ENCODE results near the gene GPR83. TPM values are rescaled to one million over a fixed set of nuclear protein-coding genes. Genes with fewer than 3 reads are reported as not detected.

GPR83 gene
- total RNA-seq, 6 experiments from 2014 or later = 0.04 to 0.22 (median 0.12) TPM; not detected in 2

- Histone ChIP-seq H3K36me3 (no peaks in the 10 kb centered on the region), H3K27ac (no peak overlapping the region), H3K9me3 (no peaks in the 10 kb centered on the region), H3K4me3 (no peak overlapping the region), H3K4me1 (no peaks in the 10 kb centered on the region), H3K27me3 (no peaks in the 10 kb centered on the region)
- WGBS (ENCODE audit: insufficient coverage, low coverage, low lambda C conversion rate, missing lambda C conversion rate) = 67% methylated on average over 1 of the region's 1 CpG
- DNase-seq (no peak), ATAC-seq (no peak)
- TF ChIP-seq CTCF (IDR thresholded peaks at IDR 0.05) (no peak), POLR2A (IDR thresholded peaks at IDR 0.05) (no peak)
- intact Hi-C loops (cut with DNase I) = no loop called here
These were observed 57.7 kb downstream of the GPR83 start for GRCh38 chr11:94343495-94343894.

- Histone ChIP-seq H3K9me3 (no peaks in the 10 kb centered on the region), H3K36me3 (no peaks in the 10 kb centered on the region), H3K27ac (no peak overlapping the region), H3K4me3 (no peak overlapping the region), H3K4me1 (no peaks in the 10 kb centered on the region), H3K27me3 (no peaks in the 10 kb centered on the region)
- no peak for ATAC-seq
- no peak for TF ChIP-seq CTCF (IDR thresholded peaks at IDR 0.05)
- no peak for TF ChIP-seq POLR2A (IDR thresholded peaks at IDR 0.05)
- intact Hi-C loops (cut with DNase I) = no loop called here
- DNase-seq = no peak
- WGBS (ENCODE audit: insufficient coverage, low coverage, low lambda C conversion rate, missing lambda C conversion rate) = 33% methylated on average over 2 of the region's 3 CpGs
These were observed 59.0 kb downstream of the GPR83 start for GRCh38 chr11:94342250-94342649.

GRCh38 chr11:94338651-94339050, 62.6 kb downstream of the GPR83 start:
- intact Hi-C loops (cut with DNase I) = no loop called here
- 73% methylated on average over 3 of the region's 3 CpGs for WGBS (ENCODE audit: insufficient coverage, low coverage, low lambda C conversion rate, missing lambda C conversion rate)
- no peak for ATAC-seq
- Histone ChIP-seq H3K4me1 (no peaks in the 10 kb centered on the region), H3K27me3 (no peaks in the 10 kb centered on the region), H3K9me3 (no peaks in the 10 kb centered on the region), H3K27ac (no peak overlapping the region), H3K4me3 (no peak overlapping the region), H3K36me3 (no peaks in the 10 kb centered on the region)
- no peak for TF ChIP-seq CTCF (IDR thresholded peaks at IDR 0.05)
- no peak for TF ChIP-seq POLR2A (IDR thresholded peaks at IDR 0.05)
- DNase-seq = no peak

GRCh38 chr11:94336033-94336432, 65.2 kb downstream of the GPR83 start:
- no peaks in the 10 kb centered on the region for H3K36me3 ChIP-seq
- H3K9me3 ChIP-seq = no peaks in the 10 kb centered on the region
- no peak overlapping the region for H3K27ac ChIP-seq
- no peaks in the 10 kb centered on the region for H3K27me3 ChIP-seq
- H3K4me1 ChIP-seq = no peaks in the 10 kb centered on the region
- H3K4me3 ChIP-seq = no peak overlapping the region
- WGBS (ENCODE audit: insufficient coverage, low coverage, low lambda C conversion rate, missing lambda C conversion rate) = 69% methylated on average over 6 of the region's 6 CpGs
- intact Hi-C loops (cut with DNase I) = no loop called here
- no peak for ATAC-seq
- TF ChIP-seq POLR2A (IDR thresholded peaks at IDR 0.05) (no peak), CTCF (IDR thresholded peaks at IDR 0.05) (no peak)
- no peak for DNase-seq

GRCh38 chr11:94332814-94333213, 68.4 kb downstream of the GPR83 start:
- no peaks in the 10 kb centered on the region for H3K9me3 ChIP-seq
- no peak for DNase-seq
- intact Hi-C loops (cut with DNase I) = no loop called here

More at GRCh38 chr11:94332814-94333213, 68.4 kb downstream of the GPR83 start:
- Histone ChIP-seq H3K36me3 (no peaks in the 10 kb centered on the region), H3K4me1 (no peaks in the 10 kb centered on the region), H3K27me3 (no peaks in the 10 kb centered on the region), H3K27ac (no peak overlapping the region), H3K4me3 (no peak overlapping the region)
- no peak for ATAC-seq
- no peak for TF ChIP-seq CTCF (IDR thresholded peaks at IDR 0.05)
- no peak for TF ChIP-seq POLR2A (IDR thresholded peaks at IDR 0.05)
